Neural cell (in vitro differentiated cells): ENCODE data around the gene E2F1. TPM values are rescaled to one million over a fixed set of nuclear protein-coding genes. Genes with fewer than 3 reads are reported as not detected.

Experiments
- H2AFZ ChIP-seq: fragments of 200-600, 300-800 bp; sonication (generic), shearing (Covaris generic); 2 replicates; pipeline ENCODE4 v1.6.0; 2014; ENCODE audit warnings: low read depth, mild to moderate bottlenecking, antibody characterized with exemption, low read length, moderate library complexity
- H3F3A ChIP-seq: fragments of 200-600 bp; shearing (Covaris generic); 2 replicates; pipeline ENCODE4 v1.6.1; 2016; ENCODE audit warnings: mild to moderate bottlenecking, moderate library complexity, mixed read lengths, antibody characterized with exemption, low read length; ENCODE audit not compliant: insufficient read depth, poor library complexity, severe bottlenecking
- H3K27ac ChIP-seq: fragments of 200-600, 300-800 bp; sonication (generic), shearing (Covaris generic); 2 replicates; pipeline ENCODE4 v1.5.1; 2014; ENCODE audit warnings: mild to moderate bottlenecking, low read length, moderate library complexity
- H3K27me3 ChIP-seq: fragments of 300-800, 200-600 bp; sonication (generic), shearing (Covaris generic); 2 replicates; pipeline ENCODE4 v1.6.0; 2014; ENCODE audit warnings: mild to moderate bottlenecking, low read depth, low read length, moderate library complexity; ENCODE audit not compliant: insufficient read depth
- H3K36me3 ChIP-seq: fragments of 300-800, 200-600 bp; sonication (generic), shearing (Covaris generic); 2 replicates; pipeline ENCODE4 v1.5.1; 2014; ENCODE audit warnings: mild to moderate bottlenecking, antibody characterized with exemption, low read length, moderate library complexity; ENCODE audit not compliant: insufficient read depth
- H3K4me2 ChIP-seq: fragments of 300-800, 200-600 bp; sonication (generic), shearing (Covaris generic); 2 replicates; pipeline ENCODE4 v1.6.0; 2014; ENCODE audit warnings: mild to moderate bottlenecking, low read length
- H3K4me3 ChIP-seq: fragments of 300-800, 200-600 bp; sonication (generic), shearing (Covaris generic); 2 replicates; pipeline ENCODE4 v1.5.1; 2014; ENCODE audit warnings: mild to moderate bottlenecking, low read length, moderate library complexity
- H3K79me2 ChIP-seq: fragments of 200-600 bp; shearing (Covaris generic); replicated peaks from 2 replicates; pipeline ENCODE4 v1.6.0; 2014; ENCODE audit warnings: mild to moderate bottlenecking, low read length, moderate library complexity; ENCODE audit not compliant: insufficient read depth
- H3K9ac ChIP-seq: fragments of 300-800, 200-600 bp; sonication (generic), shearing (Covaris generic); 2 replicates; pipeline ENCODE4 v1.6.1; 2016; ENCODE audit warnings: mild to moderate bottlenecking, low read length, mixed read lengths
- H3K9me2 ChIP-seq: fragments of 200-600 bp; shearing (Covaris generic); 2 replicates; pipeline ENCODE4 v1.6.1; 2016; ENCODE audit warnings: mild to moderate bottlenecking, low read length, mixed read lengths; ENCODE audit not compliant: insufficient read depth
- H3K9me3 ChIP-seq: fragments of 200-600, 300-800 bp; sonication (generic), shearing (Covaris generic); 2 replicates; pipeline ENCODE4 v1.6.1; 2016; ENCODE audit warnings: mild to moderate bottlenecking, mixed run types, low read length, moderate library complexity, mixed read lengths
- H4K20me1 ChIP-seq: fragments of 200-600 bp; shearing (Covaris generic); 2 replicates; pipeline ENCODE4 v1.6.1; 2016; ENCODE audit warnings: mild to moderate bottlenecking, mixed run types; ENCODE audit not compliant: insufficient read depth
- CTCF ChIP-seq: fragments of 450-650 bp; IDR thresholded peaks from 2 replicates; pipeline ENCODE4 v1.5.1; 2014; ENCODE audit warnings: antibody characterized with exemption, mild to moderate bottlenecking, moderate library complexity; ENCODE audit not compliant: poor library complexity, severe bottlenecking
- EP300 ChIP-seq: fragments of 450-650 bp; conservative IDR thresholded peaks from 2 replicates; pipeline ENCODE4 v1.6.1; 2014; ENCODE audit warnings: antibody characterized with exemption, mild to moderate bottlenecking, moderate library complexity; ENCODE audit not compliant: poor library complexity, severe bottlenecking
- EZH2 ChIP-seq: fragments of 200-600, 300-800 bp; shearing (Covaris generic), sonication (generic); IDR thresholded peaks from 2 replicates; pipeline ENCODE4 v1.6.1; 2014; ENCODE audit warnings: antibody characterized with exemption, low read length, borderline replicate concordance, mild to moderate bottlenecking; ENCODE audit not compliant: insufficient read depth, poor library complexity, severe bottlenecking
- MXI1 ChIP-seq: fragments of 450-650 bp; conservative IDR thresholded peaks from 2 replicates; pipeline ENCODE4 v1.6.1; 2014; ENCODE audit warnings: antibody characterized with exemption, mild to moderate bottlenecking; ENCODE audit not compliant: poor library complexity, severe bottlenecking
- POLR2AphosphoS5 ChIP-seq: IDR thresholded peaks from 2 replicates; pipeline ENCODE4 v1.6.1; 2012
- RAD21 ChIP-seq: fragments of 450-650 bp; conservative IDR thresholded peaks from 2 replicates; pipeline ENCODE4 v1.6.1; 2014; ENCODE audit warnings: antibody characterized with exemption, mild to moderate bottlenecking, moderate library complexity
- REST ChIP-seq: IDR thresholded peaks from 2 replicates; pipeline ENCODE4 v1.6.1; 2012; ENCODE audit warnings: borderline replicate concordance
- SMC3 ChIP-seq: fragments of 450-650 bp; conservative IDR thresholded peaks from 2 replicates; pipeline ENCODE4 v1.6.1; 2014; ENCODE audit warnings: antibody characterized with exemption, mild to moderate bottlenecking, moderate library complexity; ENCODE audit not compliant: poor library complexity
- TAF1 ChIP-seq: IDR thresholded peaks from 2 replicates; pipeline ENCODE4 v1.6.1; 2012; ENCODE audit warnings: low read depth
- polyA plus RNA-seq: library from polyadenylated mRNA; depleted of rRNA; stranded (reverse); fragments of >200 nt; gene quantifications from 2 replicates; pipeline ENCODE4 v1.2.3, GENCODE V29; 2014

Gene E2F1
- polyA plus RNA-seq, 1 donor from 2014 or later = 2.3 TPM

GRCh38 chr20:33687993-33688937, 2.1 kb upstream of the E2F1 start:
- Histone ChIP-seq H4K20me1 (no peaks in the 10 kb centered on the region), H3K9me3 (no peaks in the 10 kb centered on the region), H2AFZ (no peak overlapping the region), H3K36me3 (no peaks in the 10 kb centered on the region), H3K9ac (no peak overlapping the region), H3F3A (no peaks in the 10 kb centered on the region), H3K4me2 (no peak overlapping the region), H3K4me3 (no peak overlapping the region), H3K27ac (no peak overlapping the region), H3K9me2 (no peaks in the 10 kb centered on the region), H3K27me3 (no peaks in the 10 kb centered on the region), H3K79me2 (peaks cover 4% of the 10 kb centered on the region)
- TF ChIP-seq POLR2AphosphoS5 (no peak), EP300 (no peak), EZH2 (no peak), REST (no peak), RAD21 (no peak), MXI1 (no peak), TAF1 (no peak), SMC3 (no peak), CTCF (no peak)

- no peak overlapping the region for H3K4me2 ChIP-seq
Observed at GRCh38 chr20:33687370-33687915, 1.3 kb upstream of the E2F1 start.

More at GRCh38 chr20:33687370-33687915, 1.3 kb upstream of the E2F1 start:
- H3K27ac ChIP-seq = no peak overlapping the region
- no peak overlapping the region for H2AFZ ChIP-seq
- no peaks in the 10 kb centered on the region for H4K20me1 ChIP-seq
- no peaks in the 10 kb centered on the region for H3K9me3 ChIP-seq
- no peaks in the 10 kb centered on the region for H3K27me3 ChIP-seq
- no peaks in the 10 kb centered on the region for H3F3A ChIP-seq
- H3K36me3 ChIP-seq = no peaks in the 10 kb centered on the region
- no peak overlapping the region for H3K9ac ChIP-seq
- TF ChIP-seq CTCF = no peak
- no peak for TF ChIP-seq TAF1
- no peak for TF ChIP-seq RAD21
- no peak for TF ChIP-seq POLR2AphosphoS5
- no peak for TF ChIP-seq SMC3
- no peak for TF ChIP-seq EZH2
- no peak for TF ChIP-seq MXI1
- TF ChIP-seq REST = no peak
- no peak for TF ChIP-seq EP300
- no peaks in the 10 kb centered on the region for H3K9me2 ChIP-seq
- H3K4me3 ChIP-seq = no peak overlapping the region
- peaks cover 7% of the 10 kb centered on the region for H3K79me2 ChIP-seq
